Sigmoid colon (tissue), 4 donors: Measurements from ENCODE around the gene TMEM53.

ENCODE experiments used
- CTCF ChIP-seq, 4 experiments: fragments of 450-650 bp in 3 of 4; fragments of 200-600 bp in 1 of 4; IDR thresholded peaks; one replicate each; pipeline ENCODE4 v1.5.1; 2016 to 2019; ENCODE audit warnings: antibody characterized with exemption in 4 of 4, mild to moderate bottlenecking in 3 of 4, moderate library complexity in 2 of 4
- EP300 ChIP-seq, 4 donors: sonication (generic); formaldehyde crosslinking; IDR thresholded peaks; one replicate each; pipeline ENCODE4 v1.6.1; 2017; ENCODE audit warnings: antibody characterized with exemption in 4 of 4
- POLR2A ChIP-seq, 2 donors: fragments of 450-650 bp; IDR thresholded peaks; one replicate each; pipeline ENCODE4 v1.6.1; 2016; ENCODE audit warnings: antibody characterized with exemption in 2 of 2, mild to moderate bottlenecking in 2 of 2, moderate library complexity in 2 of 2
- POLR2AphosphoS5 ChIP-seq, 4 donors: sonication (generic); formaldehyde crosslinking; IDR thresholded peaks; one replicate each; pipeline ENCODE4 v1.6.1; 2017; ENCODE audit warnings: antibody characterized with exemption in 4 of 4

GRCh38 chr1:44608141-44608540 is 66.1 kb downstream of the TMEM53 start:
- TF ChIP-seq CTCF (IDR thresholded peaks at IDR 0.05) (no peak), EP300 (IDR thresholded peaks at IDR 0.05) (no peak), POLR2AphosphoS5 (IDR thresholded peaks at IDR 0.05) (no peak), POLR2A (IDR thresholded peaks at IDR 0.05) (no peak)
